GM12874 (cell line): ENCODE data around the gene FBN2.

Experiments used
- CTCF ChIP-seq: IDR thresholded peaks from 2 replicates; pipeline ENCODE4 v1.5.1; 2011; ENCODE audit warnings: low read depth, mild to moderate bottlenecking, control low read depth, low read length, moderate library complexity; ENCODE audit not compliant: insufficient read depth

The FBN2 gene

DNA sequence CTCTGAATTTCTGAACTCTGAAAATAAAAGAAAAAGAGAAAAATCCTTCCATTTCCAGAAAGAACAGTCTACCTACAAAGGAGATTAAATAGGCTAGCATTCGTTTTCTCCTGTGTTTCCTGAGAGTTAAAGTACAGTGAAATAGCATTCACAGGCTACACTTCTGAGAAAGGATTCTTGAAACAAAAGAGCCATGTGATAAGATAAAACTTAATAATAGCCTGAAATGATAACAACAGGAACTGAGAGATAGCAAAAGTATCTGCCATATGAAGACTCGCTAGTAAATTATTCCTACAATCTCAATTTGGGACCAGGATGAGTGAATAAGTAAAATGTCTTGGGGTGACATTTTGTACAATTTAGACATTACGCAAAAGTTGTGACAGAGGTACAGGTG lies 62.4 kb downstream of the FBN2 start:
- no peak for TF ChIP-seq CTCF

DNA sequence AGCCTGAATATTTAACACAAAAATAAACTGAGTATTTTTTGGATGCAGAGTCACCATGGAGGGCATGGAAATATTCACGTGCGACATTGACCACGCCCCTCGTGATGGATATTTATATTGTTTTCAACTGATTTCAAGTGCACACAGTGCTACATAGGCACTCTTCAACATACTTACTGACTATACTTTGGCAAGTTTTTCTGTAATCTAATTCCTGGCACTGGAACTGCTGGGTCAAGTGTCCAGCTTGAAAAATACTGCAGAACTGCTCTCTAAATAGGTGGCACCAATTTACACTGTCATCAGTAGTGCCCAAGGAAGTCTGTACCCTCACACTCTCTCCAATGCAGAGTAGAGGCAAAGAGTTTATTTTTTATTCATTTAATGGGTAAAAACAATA lies 65.1 kb downstream of the FBN2 start:
- TF ChIP-seq CTCF = no peak

GRCh38 chr5:128472036-128472435 lies 66.0 kb downstream of the FBN2 start:
- TF ChIP-seq CTCF = no peak

DNA sequence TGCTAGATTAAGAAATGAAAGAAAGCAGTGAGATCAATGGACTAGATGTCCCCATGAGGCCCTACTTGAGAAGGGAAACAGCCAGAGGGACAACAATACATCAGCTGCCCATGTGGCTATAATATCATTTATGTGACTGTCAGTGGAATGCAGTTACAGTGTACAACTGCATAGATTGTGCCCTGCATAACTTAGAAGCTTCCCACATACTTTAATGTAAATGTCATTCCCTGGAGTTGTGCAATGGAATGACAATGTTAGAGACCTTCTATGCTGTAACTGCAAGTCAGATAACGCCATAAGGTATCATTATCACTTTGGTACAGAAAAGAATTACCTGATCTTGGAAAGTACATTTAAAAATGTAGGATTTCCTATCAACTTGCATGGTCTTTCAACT lies 67.4 kb downstream of the FBN2 start:
- no peak for TF ChIP-seq CTCF

- TF ChIP-seq CTCF = no peak
These were observed 68.1 kb downstream of the FBN2 start for GRCh38 chr5:128469912-128470311.

GRCh38 chr5:128466980-128467379 lies 71.1 kb downstream of the FBN2 start:
- no peak for TF ChIP-seq CTCF

- no peak for TF ChIP-seq CTCF
These were observed 71.5 kb downstream of the FBN2 start for GRCh38 chr5:128466554-128466953.

DNA sequence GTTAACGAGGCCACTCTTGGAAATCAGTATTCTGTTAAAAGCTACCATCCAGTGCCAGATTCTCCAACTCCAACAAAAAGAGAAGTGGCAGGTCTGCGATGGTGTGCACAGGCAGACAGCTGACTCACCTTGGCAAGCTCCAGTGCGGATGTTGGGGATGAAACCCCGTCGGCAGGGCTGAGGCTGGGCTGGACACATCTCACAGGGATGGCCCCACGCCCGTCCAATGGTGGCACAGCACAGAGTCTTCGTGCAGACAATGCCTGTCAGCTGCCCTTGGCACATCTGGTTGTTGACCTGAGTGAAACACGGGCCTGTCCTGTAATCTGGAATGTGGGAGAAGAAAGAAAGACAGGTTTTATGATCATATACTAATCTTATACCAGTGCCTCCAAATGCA lies 73.4 kb downstream of the FBN2 start:
- TF ChIP-seq CTCF = no peak
